NCI-H2107 (cell line): ENCODE results near the gene AMPD2.

Source experiments
- DNase-seq: peaks from one replicate; lab custom pipeline; 2025; lab: John Stamatoyannopoulos, UW

Gene AMPD2

DNA sequence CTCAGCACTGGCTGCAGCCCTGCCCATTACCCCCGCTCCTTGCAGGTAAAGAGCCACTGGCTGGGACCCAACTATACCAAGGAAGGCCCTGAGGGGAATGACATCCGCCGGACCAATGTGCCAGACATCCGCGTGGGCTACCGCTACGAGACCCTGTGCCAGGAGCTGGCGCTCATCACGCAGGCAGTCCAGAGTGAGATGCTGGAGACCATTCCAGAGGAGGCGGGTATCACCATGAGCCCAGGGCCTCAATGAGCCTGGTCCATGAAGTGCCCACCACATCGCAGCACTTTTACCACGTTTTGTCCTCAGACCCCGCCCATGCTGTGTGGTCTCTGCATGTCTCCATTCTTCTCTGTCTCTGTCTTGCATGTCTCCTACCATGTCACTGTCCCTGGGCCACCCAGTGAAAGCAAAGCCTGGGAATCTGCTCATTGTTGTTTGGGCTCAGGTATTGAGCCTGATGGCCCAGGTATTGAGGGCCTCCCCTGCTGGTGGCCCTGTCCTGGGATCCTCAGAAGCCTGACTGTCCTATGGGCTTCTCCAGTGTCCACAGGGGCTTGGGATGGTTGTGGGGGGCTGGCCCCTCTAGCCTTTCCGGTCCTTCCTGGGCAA lies 11.4 kb downstream of the AMPD2 start:
- DNase-seq, result no peak

DNA sequence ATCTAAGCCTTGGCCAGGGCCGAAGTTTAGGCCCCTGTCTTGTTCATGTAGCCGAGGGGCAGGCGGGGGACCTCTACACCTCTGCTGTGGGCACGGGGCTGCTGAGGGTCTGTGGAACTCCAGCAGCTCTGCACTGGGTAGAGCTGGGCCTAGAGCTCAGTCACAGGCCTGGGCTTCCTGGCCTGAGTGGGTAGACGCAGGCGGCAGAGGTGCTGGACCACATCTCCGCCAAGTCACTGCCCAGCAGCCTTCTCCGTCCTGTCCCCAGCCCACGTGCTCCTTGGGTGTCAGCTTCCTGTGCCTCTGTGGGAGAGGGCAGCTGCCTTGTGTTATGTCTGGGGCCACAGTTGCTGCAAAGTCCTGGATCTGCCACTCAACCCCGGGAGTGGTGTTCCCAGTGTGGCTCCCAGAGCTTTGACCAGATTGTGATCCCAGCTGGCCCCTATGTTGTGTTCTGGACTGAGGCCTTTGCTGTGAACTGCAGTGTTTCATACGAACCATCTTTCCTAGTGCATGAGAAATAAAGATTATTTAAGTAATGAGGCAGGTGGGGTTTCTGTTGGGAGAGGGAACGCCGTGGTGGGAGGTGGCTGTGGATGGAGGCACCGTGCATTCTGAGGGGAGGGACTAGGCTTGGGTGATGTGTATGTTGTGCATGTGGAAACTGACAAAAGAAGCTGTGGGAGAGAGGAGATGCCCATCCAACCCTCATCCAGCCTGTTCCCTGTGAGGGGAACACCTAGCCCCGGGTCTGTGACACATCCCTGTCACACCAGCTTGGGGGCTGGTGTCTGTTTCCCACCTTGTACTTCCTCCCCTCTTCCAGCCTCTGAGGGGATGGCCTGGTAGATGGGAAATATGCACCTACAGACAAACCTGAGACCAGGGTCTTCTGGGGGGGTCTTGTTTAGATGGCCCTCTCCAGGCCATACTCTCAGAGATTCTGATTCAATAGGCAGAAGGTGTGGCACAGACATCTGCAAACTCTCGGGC lies 12.2 kb downstream of the AMPD2 start:
- DNase-seq, result no peak

DNA sequence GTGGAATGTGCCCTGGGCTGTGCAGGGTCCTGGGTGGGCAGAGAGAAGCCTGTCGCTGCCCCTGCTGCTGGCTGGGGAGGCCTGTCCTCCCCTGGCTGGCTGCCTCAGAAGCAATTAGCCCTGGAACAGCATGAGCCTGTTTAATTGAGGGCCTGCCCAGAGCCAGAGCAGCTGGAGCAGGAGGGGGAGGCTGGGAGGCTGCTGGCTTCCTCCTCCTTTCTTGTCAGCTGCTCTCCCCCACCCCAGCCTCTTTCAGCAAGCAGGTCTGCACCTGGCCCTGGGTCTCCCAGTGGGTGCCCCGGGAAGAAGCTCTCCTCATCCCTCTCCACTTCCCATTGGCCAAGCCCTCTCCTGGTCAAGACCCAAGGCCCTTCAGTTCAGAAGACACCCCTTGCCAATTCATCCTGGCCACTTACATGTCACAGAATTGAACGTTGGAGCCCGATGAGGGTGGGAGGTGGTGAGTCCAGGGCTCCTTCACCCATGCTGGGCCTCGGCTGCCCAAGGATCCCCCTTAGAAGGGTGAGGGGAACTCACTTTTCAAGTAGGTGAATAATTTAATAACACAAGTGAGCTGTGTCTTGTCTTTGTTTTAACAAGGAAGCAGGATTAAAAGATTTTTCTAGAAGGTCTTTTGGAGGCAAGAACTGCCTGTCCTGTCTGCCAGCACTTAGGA lies 13.2 kb downstream of the AMPD2 start:
- peak; percentile 72 for DNase-seq

DNA sequence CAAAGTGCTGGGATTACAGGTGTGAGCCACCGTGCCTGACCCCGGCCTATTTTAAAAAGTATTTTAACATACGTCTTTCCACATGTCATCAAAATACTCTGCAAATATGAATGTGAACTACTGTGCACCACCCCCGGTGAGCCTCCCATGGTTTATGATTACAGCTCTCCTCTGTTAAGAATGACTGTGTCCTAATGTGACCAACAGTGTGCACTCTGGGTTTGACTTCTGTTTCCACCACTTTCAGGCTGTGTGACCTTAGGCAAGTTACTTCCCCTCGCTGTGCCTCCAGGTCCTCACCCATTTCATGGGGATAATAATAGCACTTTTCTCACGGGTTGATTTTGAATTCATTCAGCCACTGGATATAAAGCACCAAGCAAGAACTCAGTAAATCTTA lies 14.7 kb downstream of the AMPD2 start:
- no peak for DNase-seq

DNA sequence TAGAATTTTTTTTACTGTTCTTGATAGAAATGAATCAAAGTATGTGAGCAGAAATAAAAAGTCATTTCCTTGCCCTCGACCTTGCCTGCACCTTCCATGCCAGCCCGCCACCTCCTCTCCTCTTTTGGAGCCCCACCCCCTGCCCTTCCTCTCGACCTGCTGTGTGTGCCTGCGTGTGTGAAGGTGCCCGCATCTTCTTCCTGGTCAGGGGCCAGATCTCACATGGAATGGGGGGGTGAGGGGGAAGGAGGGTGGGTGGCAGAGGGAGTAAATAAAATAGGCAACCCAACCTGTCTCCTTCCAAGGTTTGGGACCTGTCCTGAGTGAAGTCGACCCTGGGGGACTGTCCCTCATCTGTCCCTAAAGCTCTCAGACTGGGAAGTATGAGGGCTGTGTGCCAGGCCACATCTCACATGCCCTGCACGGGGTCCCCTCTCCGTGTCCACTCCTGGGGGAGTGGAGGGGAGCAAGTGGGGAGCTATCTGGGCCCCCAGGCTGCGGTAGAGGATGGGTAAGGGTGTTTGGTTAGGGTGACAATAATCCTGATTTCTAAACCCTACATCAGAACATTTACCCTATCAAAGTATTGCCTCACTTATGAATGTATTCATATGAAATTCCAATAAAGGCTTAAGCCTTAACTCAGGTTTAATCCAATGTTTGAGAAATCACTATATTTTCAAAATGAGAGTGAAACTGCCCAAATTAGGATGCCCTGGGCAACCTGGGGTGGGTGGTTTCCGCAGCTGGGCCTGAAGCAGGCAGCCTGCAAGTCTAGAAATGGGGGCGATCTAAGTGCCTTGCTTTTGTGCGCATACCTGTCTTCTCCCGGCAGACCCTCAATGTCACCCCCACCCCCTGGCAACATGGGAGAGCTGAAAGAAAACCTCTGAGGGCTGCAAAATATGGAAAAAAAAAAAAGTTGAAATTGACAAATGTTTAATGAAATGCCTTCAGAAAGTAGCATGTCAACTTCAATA lies 15.4 kb downstream of the AMPD2 start:
- no peak for DNase-seq

DNA sequence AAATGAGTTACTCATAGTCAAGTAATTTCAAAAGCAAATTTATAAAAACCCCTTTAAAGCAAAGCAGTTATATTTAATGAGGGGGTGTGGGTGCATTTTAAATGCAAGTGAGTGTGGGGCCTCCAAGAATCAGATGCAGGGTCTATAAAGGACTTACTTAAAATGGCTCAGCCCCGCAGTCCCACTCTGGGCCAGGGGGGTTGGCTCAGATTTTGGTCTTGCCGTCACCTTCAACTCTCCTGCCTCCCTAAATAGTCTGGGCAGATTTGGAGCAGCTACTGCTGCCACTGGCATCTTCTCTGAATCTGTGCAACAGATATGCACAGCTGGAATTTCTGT lies 16.2 kb downstream of the AMPD2 start:
- DNase-seq, result no peak

DNA sequence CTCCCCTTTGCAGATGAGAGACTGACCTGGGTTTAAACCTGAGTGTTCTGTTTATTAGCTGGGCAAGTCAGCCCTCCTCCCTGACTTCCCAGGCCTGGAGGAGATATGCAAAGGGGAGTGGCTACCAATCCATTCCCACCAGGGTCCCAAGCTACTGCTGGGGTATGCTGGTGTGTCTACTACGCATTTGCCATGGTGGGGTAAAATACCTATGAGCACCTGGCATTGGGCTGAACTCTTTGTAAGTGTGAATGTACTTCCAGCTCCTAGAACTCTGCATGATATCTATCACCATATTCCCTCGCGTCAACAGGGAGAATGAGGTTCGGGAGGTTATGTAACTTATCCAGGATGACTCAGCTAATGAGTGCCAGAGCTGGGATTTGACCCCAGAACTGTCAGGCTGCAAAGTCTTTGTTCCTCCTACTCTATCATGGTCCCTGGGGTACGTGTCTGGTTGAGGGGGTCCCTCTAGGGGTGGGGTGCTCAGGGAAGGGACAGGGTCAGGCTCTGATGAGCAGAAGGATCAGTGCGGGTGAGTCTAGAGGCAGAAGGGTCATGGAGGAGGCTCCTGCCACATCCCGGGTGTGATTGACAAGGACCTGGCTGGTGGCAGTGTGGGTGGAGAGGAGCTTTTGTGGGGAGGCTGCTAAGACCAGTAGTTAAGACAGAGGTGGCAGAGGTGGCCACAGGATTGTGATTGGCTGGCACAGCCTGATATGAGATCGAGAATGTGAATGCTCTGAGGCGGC lies 16.7 kb downstream of the AMPD2 start:
- no peak for DNase-seq

DNA sequence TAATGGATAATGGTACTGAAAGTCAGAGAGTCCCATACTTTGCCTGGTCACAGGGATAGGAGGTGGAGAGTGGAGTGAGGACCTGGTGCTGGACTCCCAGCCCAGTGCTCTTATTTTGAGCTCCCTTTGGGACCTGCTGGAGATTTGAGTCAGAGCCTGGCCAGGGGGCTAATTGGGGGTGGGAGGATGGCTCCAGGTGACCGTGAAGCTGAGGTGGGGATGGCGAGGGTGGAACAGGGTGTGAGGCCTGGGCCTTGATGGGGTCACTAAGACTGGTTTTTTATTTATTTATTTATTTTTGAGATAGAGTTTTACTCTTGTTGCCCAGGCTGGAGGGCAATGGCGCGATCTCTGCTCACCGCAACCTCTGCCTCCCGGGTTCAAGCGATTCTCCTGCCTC lies 17.8 kb downstream of the AMPD2 start:
- DNase-seq, result no peak

DNA sequence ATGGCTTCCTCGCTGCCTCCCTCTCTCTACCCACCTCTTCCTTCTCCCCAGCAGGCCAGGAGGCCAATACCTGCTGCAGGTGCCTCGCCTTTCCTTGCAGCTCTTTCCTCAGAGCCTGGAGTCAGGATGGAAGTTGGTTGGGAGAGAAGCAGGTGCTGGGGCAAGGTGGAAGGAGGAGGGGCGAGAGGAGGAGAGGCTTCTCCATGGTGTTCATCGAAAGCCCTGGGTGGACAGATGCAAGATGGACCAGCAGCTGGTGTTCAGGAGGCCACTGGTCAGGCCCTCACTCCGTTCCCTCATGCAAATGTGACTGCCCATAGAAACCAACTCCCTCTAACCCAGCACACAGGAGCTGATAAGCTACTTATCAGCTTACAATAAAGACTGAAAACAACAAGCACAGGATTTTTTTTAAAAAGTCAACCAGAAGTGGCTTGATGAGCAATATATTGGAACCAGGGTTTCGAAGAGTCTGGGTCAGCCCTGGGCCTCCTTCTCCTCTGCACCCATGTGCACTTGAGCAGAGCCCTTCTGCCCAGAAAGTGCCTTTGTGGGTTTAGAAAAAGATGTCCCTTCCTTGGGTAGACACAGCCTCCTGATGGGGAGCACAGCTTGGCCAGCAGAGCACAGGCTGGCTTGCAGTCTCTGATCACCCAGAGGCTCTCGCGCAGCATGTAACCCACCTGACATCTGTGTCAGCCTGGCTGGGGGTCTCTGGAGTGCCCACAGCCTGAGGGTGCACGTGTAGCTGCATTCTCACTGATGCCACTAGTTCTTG lies 19.6 kb downstream of the AMPD2 start:
- no peak for DNase-seq

DNA sequence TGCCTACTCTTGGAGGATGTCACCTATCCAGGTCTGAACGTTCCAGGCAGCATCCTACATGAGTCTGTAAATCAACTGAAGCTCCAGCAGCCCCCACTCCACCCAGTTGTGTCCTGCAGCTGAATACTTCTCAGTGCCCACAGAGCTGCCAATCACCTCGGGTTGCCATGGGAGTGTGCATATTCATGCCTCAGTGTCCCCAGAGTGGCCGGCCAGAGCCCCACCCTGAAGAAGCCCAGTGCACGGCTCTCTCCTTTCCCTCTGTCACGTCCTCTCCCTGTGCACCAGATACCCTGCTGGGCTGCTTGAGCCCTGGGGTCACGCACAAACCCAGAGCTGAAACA lies 20.2 kb downstream of the AMPD2 start:
- DNase-seq, result no peak

DNA sequence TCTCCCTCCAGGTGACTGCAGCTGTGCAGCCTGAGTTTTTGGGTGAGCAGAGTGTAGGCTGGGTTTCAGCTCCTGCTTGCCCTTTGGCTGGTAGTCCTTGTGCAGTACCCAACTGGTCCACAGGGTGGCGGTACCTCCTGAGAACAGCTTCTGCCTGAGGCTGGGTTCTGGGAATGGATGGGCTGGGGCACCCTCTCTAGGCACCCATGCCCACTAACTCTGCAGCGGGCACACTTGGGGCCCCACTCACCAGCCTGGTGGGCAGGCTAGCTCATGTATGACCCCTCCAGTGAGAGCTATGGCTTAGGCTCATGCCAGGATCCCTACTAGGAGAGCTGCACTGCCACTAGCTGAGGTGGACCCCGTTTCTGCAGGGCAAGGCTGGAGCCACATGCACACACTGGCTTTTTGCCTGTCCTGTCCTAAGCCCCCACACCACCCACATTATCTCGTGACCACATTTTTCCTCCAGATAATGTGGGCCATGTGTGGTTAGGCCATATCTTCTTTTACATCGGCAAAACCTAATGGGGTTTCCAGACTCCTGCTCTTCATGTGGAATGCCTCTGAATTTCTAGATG lies 20.7 kb downstream of the AMPD2 start:
- peak; percentile 65 for DNase-seq

DNA sequence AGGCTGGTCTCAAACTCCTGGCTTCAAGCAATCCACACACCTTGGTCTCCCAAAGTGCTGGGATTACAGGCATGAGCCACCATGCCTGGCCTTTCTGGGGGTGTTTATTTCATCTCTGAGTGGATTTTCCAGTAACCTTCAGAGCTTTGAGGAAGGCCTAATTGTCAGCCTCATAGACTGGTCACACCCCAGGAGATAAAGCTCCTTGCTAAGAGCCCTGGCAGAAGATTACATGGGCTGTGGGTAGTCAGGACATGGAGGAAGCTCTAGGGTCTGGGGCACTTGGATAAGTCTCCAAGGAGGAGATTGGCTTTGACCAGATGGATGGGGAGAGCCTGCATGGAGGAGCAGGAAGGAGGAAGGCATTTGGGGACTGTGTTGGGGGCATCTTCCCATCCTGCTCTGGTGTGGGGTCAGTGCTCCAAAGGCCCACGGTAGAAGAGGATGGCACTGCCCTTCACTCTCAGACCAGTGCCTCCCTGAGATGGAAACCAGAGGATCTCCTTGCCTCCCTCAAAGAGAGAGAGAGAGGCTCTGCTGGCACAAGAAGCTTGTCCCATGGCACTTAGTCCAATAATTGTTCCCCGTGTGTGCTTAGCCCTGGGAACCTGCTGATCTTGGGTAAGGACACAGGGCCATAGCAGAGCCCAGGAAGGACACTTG lies 21.6 kb downstream of the AMPD2 start:
- DNase-seq, result no peak

DNA sequence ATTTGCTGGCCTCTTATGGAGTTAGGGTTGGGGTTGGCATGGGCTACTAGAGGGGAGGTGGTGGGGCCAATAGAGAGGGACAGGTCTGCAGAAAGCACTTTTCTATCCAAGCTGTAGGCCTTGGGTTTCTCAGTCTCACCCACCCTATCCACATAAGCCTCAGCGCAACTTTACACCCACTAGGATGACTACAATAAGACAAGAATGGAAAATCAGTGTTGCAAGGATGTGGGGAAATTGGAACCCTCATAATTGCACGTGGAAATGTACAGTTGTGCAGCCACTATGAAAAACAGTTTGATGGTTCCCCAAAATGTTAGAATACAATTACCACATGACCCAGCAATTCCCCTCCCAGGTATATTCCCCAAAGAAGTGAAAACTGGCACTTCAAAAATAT lies 22.2 kb downstream of the AMPD2 start:
- DNase-seq, result no peak

DNA sequence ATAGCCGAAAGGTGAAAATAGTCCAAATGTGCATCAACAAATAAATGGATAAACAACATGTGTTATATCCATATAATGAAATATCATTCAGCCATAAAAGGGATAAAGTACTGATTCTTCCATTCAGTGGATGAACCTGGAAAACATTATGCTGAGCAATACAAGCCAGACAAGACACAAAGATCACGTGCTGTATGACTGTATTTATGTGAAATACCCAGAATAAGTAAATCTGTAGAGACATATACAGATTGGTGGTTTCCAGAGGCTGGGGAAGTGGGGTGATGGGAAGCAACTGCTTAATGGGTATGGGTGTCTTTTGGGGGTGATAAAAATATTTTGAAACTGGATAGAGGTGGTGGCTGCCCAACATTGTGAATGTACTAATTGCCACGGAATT lies 23.0 kb downstream of the AMPD2 start:
- DNase-seq, result no peak

DNA sequence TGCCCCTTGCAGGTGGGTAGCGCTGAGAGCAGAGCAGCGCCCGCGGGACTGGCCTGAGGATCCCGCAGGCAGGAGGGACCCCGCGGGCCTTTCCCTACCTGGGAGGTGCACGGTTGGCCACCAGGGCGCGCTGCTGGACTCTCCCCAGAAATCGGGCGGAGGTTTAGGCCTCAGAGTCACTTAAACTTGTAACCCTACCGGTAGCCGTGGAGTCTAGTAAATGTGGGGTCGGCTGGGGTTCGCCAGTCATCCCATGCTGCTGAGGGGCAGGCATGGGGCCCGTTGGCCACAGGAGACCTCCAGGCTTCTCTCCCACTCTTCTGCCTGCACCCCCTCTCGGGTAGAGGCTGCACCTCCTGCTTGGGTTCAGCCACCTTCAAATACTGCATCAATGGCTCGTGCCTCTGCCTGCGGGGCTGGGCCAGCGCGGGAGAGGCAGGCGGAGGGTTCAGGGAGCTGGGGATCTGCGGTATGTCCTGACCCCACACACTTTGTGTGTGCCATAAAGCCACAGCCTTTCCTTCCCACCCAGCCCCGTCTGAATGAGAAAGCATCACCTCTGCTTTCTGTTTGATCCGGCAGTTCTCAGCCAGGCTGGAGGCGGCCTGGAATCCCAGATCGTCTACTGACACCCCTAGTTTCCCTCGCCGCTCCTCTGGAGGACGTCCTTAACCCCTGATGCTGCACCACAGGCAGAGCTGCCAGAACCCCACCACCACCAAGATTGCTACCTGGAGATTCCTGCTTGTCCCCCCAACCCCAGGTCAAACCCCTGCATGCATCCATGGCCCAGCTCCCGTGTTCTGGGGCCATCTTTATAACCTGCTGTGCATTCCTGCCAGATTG lies 24.0 kb downstream of the AMPD2 start:
- peak; percentile 84 for DNase-seq

DNA sequence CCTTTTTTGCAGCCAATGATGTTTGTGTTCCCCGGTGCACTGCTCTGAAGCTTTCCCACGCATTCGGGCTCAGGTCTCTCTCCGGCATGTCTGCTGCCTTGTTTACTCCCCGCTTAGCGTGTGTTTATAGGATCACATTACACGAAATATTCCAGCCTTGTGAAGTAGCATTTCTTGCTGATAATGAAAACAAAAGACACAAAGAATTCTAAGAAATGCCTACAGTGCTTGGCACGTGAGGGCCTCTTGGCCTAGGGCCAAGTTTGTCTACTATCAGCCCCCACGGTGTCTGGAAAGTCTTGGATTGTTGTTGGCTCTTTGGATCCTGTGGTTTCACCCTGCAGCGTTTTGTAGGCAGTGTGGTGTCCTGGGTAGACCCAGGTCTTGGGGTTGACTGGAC lies 25.0 kb downstream of the AMPD2 start:
- DNase-seq, result no peak

DNA sequence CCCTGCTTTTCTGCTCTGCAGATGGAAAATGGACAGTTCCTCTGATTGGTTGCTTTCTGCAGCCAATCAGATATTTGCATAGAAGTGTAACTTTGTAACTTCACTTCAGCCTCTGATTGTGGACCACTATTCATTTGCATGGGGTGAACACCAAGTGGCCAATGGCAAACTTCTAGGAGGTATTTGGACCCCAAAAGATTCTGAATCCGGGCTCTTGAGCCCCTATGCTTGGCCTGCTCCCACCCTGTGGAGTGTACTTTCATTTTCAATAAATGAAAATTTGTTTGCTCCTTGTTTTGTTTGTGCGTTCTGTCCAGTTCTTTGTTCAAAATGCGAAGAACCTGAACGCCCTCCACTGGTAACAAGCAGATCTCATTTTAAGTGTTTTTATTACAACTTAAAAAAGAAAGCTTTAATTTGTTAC lies 29.9 kb downstream of the AMPD2 start:
- DNase-seq, result no peak

DNA sequence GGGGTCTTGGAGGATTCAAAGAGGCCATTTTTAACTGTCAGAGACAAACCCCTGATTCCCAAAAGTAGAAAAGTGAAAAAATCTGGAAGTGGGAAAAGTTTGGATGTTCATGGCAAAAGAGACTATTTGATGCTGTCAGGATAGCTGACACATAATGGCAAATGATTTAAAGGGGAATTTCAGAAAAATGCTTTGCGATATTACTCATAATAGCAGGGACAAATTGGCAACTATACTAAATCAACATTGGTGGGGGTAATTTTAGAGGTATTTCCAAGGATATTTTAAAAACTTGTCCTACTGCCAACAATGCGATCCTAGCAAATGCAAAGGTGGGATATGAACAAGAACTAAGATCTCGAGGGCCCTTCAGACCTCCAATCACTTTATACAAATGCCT lies 31.0 kb downstream of the AMPD2 start:
- DNase-seq, result no peak

DNA sequence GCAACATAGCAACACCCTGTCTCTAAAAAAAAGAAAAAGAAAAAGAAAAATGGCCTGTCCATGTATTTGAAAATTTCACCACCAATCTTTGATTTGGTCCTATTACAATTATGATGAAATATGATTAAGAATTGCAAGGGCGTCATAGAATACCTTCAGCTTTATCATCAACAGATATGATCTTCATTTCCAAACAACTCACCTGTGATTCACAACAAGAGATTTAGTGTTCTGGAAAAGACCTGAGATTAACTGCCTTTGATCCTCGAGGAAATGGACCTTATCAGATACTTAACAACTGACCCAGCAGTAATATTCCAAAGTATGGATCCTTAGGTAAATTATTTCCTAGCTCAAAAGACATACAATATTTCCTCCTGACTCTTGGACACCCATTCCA lies 32.8 kb downstream of the AMPD2 start:
- DNase-seq, result no peak
